ENCODE measurements around the gene SMPDL3B. TPM values are rescaled to one million over a fixed set of nuclear protein-coding genes. Genes with fewer than 3 reads are reported as not detected.

Gene SMPDL3B
- polyA plus RNA-seq, 4 donors = 17.3 to 22.6 (median 19.2) TPM

DNA sequence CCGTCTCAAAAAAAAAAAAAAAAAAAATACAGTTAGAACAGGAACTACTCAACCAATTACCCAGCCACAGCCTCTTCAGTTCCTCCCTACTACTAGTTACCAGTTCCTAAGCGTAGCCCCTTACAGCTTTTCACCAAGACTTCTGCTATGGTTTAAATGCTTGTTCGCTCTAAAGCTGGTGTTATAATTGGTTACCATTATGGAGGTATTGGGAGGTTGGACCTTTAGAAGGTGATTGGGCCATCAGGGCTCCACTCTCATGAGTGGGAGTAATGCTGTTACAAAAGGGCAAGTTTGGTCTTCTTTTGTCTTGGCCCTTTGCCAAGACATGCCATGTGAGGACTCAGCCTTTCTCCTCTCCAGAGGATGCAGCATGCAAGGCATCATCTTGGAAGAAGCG, 3.0 kb upstream of the SMPDL3B start:
- Histone ChIP-seq H3K4me1 (ENCODE audit: control insufficient read depth in 3 of 3, insufficient read depth in 2 of 3, low read depth in 1 of 3, low read length in 2 of 3) (no peaks in the 10 kb centered on the region), H3K27ac (ENCODE audit: low read depth in 1 of 3, low read length in 2 of 3) (no peak overlapping the region), H3K9me3 (ENCODE audit: control insufficient read depth in 2 of 2, insufficient read depth in 1 of 2, low read depth in 1 of 2, low read length in 1 of 2) (no peaks in the 10 kb centered on the region), H3K27me3 (ENCODE audit: control insufficient read depth in 3 of 3, insufficient read depth in 3 of 3, low read length in 3 of 3) (no peaks in the 10 kb centered on the region), H3K36me3 (ENCODE audit: control insufficient read depth in 3 of 3, insufficient read depth in 2 of 3, low read depth in 1 of 3, low read length in 3 of 3) (no peaks in the 10 kb centered on the region), H3K4me3 (ENCODE audit: low read depth in 1 of 3, low read length in 3 of 3) (no peak overlapping the region)
- no peak for FAIRE-seq
- DNase-seq = no peak
- 73 to 94% (median 88%) methylated on average over 3 to 4 of the region's 4 CpGs for WGBS, 3 donors

DNA sequence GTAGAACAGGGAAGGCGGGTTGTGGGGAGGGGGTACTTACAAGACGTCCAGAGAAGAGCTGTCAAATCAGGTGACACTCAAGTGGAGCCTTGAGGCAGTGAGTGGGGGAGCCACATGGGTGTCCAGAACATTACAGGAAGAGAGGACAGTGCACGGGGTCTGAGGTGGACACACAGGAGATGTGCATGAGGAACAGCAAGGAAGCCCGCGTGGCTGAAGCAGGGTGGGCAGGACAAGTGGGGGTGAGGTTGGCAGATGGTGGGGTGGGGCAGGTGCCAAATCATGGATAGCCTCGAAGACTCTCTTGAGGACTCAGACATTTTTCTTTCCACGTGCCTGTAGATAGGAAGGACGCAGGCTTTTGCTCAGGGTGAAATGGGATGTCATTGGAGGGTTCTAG, 921 bp downstream of the SMPDL3B start:
- DNase-seq (peak in 1 of 2 donors; percentile 18), FAIRE-seq (no peak)
- peaks cover 0 to under 1% (median 0%) of the 10 kb centered on the region in 3 donors for H3K36me3 ChIP-seq (ENCODE audit: control insufficient read depth in 3 of 3, insufficient read depth in 2 of 3, low read depth in 1 of 3, low read length in 3 of 3)
- H3K4me1 ChIP-seq (ENCODE audit: control insufficient read depth in 3 of 3, insufficient read depth in 2 of 3, low read depth in 1 of 3, low read length in 2 of 3) = no peaks in the 10 kb centered on the region
- no peaks in the 10 kb centered on the region for H3K9me3 ChIP-seq (ENCODE audit: control insufficient read depth in 2 of 2, insufficient read depth in 1 of 2, low read depth in 1 of 2, low read length in 1 of 2)
- peak overlapping the region in 2 of 3 donors; percentile 37 to 62 for H3K4me3 ChIP-seq (ENCODE audit: low read depth in 1 of 3, low read length in 3 of 3)
- WGBS, 3 donors = 21 to 48% (median 36%) methylated on average over 8 of the region's 8 CpGs
- no peak overlapping the region for H3K27ac ChIP-seq (ENCODE audit: low read depth in 1 of 3, low read length in 2 of 3)
- no peaks in the 10 kb centered on the region for H3K27me3 ChIP-seq (ENCODE audit: control insufficient read depth in 3 of 3, insufficient read depth in 3 of 3, low read length in 3 of 3)

DNA sequence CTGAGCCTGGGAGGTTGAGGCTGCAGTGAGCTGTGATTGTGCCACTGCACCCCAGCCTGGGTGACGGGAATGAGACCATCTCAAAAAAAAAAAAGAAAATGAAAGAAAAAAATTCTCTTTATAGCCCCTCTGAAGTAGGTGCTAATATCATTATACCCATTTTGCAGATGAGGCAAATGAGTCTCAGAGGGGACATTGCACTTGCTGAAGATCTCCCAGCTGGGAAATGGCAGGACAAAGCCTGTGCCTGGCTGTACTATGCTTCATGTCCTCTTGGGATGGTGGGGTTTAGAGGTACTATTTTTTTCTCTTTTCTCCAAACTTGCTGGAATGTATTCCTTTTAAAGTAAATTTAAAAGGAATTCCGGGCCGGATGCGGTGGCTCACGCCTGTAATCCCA, 1.6 kb downstream of the SMPDL3B start:
- 86 to 95% (median 94%) methylated on average over 4 to 5 of the region's 5 CpGs for WGBS, 3 donors
- Histone ChIP-seq H3K9me3 (ENCODE audit: control insufficient read depth in 2 of 2, insufficient read depth in 1 of 2, low read depth in 1 of 2, low read length in 1 of 2) (no peaks in the 10 kb centered on the region), H3K4me1 (ENCODE audit: control insufficient read depth in 3 of 3, insufficient read depth in 2 of 3, low read depth in 1 of 3, low read length in 2 of 3) (no peaks in the 10 kb centered on the region), H3K27me3 (ENCODE audit: control insufficient read depth in 3 of 3, insufficient read depth in 3 of 3, low read length in 3 of 3) (no peaks in the 10 kb centered on the region), H3K27ac (ENCODE audit: low read depth in 1 of 3, low read length in 2 of 3) (no peak overlapping the region), H3K36me3 (ENCODE audit: control insufficient read depth in 3 of 3, insufficient read depth in 2 of 3, low read depth in 1 of 3, low read length in 3 of 3) (peaks cover 0 to 2% (median 0%) of the 10 kb centered on the region in 3 donors), H3K4me3 (ENCODE audit: low read depth in 1 of 3, low read length in 3 of 3) (no peak overlapping the region)
- FAIRE-seq = no peak
- DNase-seq = no peak

DNA sequence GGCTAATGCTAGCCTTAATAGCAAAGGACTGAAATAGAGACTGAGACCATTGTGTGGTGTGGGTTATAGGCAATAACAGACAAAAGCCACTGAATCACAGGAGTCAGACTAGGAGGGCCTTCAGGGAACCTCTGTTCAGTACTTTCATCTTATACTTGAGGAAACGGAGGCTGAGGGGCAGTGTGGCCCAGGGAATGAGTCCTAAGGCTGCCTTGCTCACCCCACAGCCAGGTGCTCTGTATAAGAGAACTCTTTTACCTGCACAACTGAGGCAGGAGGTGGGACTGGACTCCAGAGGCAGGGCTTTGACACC, 2.7 kb downstream of the SMPDL3B start:
- no peak overlapping the region for H3K27ac ChIP-seq (ENCODE audit: low read depth in 1 of 3, low read length in 2 of 3)
- no peaks in the 10 kb centered on the region for H3K4me1 ChIP-seq (ENCODE audit: control insufficient read depth in 3 of 3, insufficient read depth in 2 of 3, low read depth in 1 of 3, low read length in 2 of 3)
- H3K4me3 ChIP-seq (ENCODE audit: low read depth in 1 of 3, low read length in 3 of 3) = no peak overlapping the region
- H3K27me3 ChIP-seq (ENCODE audit: control insufficient read depth in 3 of 3, insufficient read depth in 3 of 3, low read length in 3 of 3) = no peaks in the 10 kb centered on the region
- WGBS, 3 donors = 81 to 90% (median 88%) methylated on average over 1 of the region's 1 CpG
- no peaks in the 10 kb centered on the region for H3K9me3 ChIP-seq (ENCODE audit: control insufficient read depth in 2 of 2, insufficient read depth in 1 of 2, low read depth in 1 of 2, low read length in 1 of 2)
- DNase-seq (no peak), FAIRE-seq (no peak)
- peaks cover 0 to 7% (median 0%) of the 10 kb centered on the region in 3 donors for H3K36me3 ChIP-seq (ENCODE audit: control insufficient read depth in 3 of 3, insufficient read depth in 2 of 3, low read depth in 1 of 3, low read length in 3 of 3)

DNA sequence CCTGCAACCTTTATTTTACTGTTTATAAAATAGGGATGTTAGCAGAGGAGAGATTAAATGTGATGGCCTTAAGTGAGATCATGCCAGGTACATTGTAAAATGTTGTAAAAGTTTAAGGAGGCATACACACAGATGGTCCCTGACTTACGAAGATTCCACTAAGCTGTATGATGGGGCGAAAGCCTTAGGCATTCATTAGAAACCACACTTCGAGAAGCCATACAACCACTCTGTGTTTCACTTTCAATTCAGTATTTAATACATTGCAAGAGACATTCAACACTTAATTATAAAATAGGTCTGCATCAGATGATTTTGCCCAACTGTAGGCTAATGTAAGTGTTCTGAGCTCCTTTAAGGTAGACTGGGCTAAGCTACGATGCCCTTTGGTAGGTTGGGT, 3.7 kb downstream of the SMPDL3B start:
- H3K27me3 ChIP-seq (ENCODE audit: control insufficient read depth in 3 of 3, insufficient read depth in 3 of 3, low read length in 3 of 3) = no peaks in the 10 kb centered on the region
- no peaks in the 10 kb centered on the region for H3K4me1 ChIP-seq (ENCODE audit: control insufficient read depth in 3 of 3, insufficient read depth in 2 of 3, low read depth in 1 of 3, low read length in 2 of 3)
- no peaks in the 10 kb centered on the region for H3K9me3 ChIP-seq (ENCODE audit: control insufficient read depth in 2 of 2, insufficient read depth in 1 of 2, low read depth in 1 of 2, low read length in 1 of 2)
- DNase-seq (no peak), FAIRE-seq (no peak)
- H3K36me3 ChIP-seq (ENCODE audit: control insufficient read depth in 3 of 3, insufficient read depth in 2 of 3, low read depth in 1 of 3, low read length in 3 of 3) = peaks cover 0 to 11% (median 0%) of the 10 kb centered on the region in 3 donors
- whole genome bisulfite sequencing, 3 donors = 67 to 78% (median 71%) methylated on average over 4 of the region's 4 CpGs
- no peak overlapping the region for H3K27ac ChIP-seq (ENCODE audit: low read depth in 1 of 3, low read length in 2 of 3)
- H3K4me3 ChIP-seq (ENCODE audit: low read depth in 1 of 3, low read length in 3 of 3) = no peak overlapping the region

DNA sequence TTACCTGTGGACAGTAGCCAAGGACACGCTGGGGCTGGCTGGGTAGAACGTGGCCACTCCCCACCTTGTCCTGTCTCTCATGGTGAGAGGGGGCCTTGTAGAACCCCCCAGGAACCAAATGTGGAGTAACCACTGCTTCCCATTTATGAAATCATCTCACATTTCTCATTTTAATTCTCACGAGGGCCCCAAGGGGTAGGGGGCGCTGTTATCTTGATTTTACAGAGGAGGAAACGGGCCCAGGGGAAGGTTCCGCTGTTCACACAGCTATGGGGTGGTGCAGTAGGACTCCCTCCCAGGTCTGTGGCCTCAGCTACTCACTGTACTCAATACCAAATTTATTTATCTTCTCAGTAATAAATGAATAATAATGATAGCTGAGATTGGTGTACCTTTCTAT, 5.5 kb downstream of the SMPDL3B start:
- H3K27me3 ChIP-seq (ENCODE audit: control insufficient read depth in 3 of 3, insufficient read depth in 3 of 3, low read length in 3 of 3) = no peaks in the 10 kb centered on the region
- H3K36me3 ChIP-seq (ENCODE audit: control insufficient read depth in 3 of 3, insufficient read depth in 2 of 3, low read depth in 1 of 3, low read length in 3 of 3) = peaks cover 0 to 20% (median 0%) of the 10 kb centered on the region in 3 donors
- no peak overlapping the region for H3K4me3 ChIP-seq (ENCODE audit: low read depth in 1 of 3, low read length in 3 of 3)
- 37 to 47% (median 43%) methylated on average over 6 of the region's 6 CpGs for WGBS, 3 donors
- DNase-seq = peak in 1 of 2 donors; percentile 37
- H3K27ac ChIP-seq (ENCODE audit: low read depth in 1 of 3, low read length in 2 of 3) = no peak overlapping the region
- H3K4me1 ChIP-seq (ENCODE audit: control insufficient read depth in 3 of 3, insufficient read depth in 2 of 3, low read depth in 1 of 3, low read length in 2 of 3) = no peaks in the 10 kb centered on the region
- H3K9me3 ChIP-seq (ENCODE audit: control insufficient read depth in 2 of 2, insufficient read depth in 1 of 2, low read depth in 1 of 2, low read length in 1 of 2) = no peaks in the 10 kb centered on the region
- no peak for FAIRE-seq

DNA sequence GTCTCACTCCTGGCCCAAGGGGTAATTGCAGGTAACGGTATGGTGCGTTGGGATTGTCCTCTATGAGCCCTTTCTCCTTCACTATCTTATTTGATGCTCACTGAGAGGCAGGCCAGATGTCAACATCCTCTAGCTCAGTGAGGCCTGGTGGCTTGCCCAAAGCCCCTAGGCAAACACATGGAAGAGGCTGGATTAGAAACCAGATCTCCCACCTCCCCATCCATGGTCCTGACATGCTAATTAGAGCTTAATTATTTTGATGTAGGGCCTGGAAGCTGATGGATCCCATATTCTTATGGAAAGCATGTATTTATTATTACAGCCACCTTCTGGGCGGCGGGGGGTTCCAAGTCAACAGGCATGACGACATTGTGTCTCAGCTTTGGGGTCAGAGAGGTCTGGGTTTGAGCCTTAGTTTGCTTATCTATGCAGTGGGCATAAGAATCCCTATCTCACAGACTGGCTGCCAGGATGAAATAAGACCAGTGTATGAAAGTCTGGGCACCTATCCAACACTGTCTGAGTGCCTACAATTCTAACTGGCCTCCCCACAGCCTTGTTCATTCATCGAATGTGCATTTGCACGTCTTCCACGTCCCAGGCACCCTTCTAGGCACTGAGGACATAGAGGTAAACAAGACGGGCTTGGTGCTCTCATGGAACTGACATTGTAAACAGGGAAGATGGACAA, 6.2 kb downstream of the SMPDL3B start:
- H3K9me3 ChIP-seq (ENCODE audit: control insufficient read depth in 2 of 2, insufficient read depth in 1 of 2, low read depth in 1 of 2, low read length in 1 of 2) = no peaks in the 10 kb centered on the region
- no peaks in the 10 kb centered on the region for H3K27me3 ChIP-seq (ENCODE audit: control insufficient read depth in 3 of 3, insufficient read depth in 3 of 3, low read length in 3 of 3)
- FAIRE-seq (no peak), DNase-seq (no peak)
- no peak overlapping the region for H3K27ac ChIP-seq (ENCODE audit: low read depth in 1 of 3, low read length in 2 of 3)
- 87 to 90% (median 88%) methylated on average over 9 of the region's 9 CpGs for WGBS, 3 donors
- no peak overlapping the region for H3K4me3 ChIP-seq (ENCODE audit: low read depth in 1 of 3, low read length in 3 of 3)
- H3K36me3 ChIP-seq (ENCODE audit: control insufficient read depth in 3 of 3, insufficient read depth in 2 of 3, low read depth in 1 of 3, low read length in 3 of 3) = peaks cover 0 to 24% (median 0%) of the 10 kb centered on the region in 3 donors
- H3K4me1 ChIP-seq (ENCODE audit: control insufficient read depth in 3 of 3, insufficient read depth in 2 of 3, low read depth in 1 of 3, low read length in 2 of 3) = no peaks in the 10 kb centered on the region

DNA sequence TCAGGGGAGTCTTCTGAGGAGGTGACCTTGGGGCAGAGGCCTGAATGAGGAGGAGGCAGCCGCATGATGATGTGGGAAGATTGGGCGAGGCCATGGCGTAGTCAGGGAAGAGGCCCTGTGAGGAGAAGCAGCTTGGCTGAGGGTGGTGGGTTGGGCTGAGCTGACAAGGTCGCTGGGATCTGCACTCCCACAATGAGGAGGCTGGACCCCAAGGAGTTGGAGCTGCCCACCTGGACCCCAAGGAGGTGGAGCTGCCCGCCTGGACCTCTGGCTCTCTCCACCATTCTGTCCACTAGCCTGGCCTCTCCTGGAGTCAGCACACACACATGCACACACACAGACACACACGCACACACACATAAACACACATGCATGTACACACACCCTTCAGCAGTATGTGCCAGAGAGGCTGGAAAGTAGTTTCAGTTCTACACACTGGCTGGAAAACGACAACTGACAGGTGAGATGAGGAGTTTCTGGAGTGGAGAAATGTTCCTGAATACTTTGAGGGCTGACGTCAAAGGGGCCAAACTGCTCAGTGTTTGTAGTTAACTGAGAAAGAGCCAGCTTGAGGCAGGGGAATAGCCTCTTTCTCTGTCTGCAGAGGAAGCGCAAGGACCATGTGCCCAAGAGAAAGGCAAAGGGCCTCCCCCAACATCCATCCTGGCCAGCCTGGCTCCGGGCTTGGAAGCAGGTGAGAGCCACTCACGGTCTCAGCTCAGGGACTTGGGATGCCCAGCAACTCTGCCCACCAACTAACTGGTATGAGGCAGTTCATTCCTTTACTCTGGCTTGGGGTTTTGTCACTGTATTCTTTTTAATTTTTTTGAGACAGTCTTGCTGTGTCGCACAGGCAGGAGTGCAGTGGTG, 7.1 kb downstream of the SMPDL3B start:
- Histone ChIP-seq H3K27me3 (ENCODE audit: control insufficient read depth in 3 of 3, insufficient read depth in 3 of 3, low read length in 3 of 3) (no peaks in the 10 kb centered on the region), H3K4me1 (ENCODE audit: control insufficient read depth in 3 of 3, insufficient read depth in 2 of 3, low read depth in 1 of 3, low read length in 2 of 3) (no peaks in the 10 kb centered on the region), H3K27ac (ENCODE audit: low read depth in 1 of 3, low read length in 2 of 3) (no peak overlapping the region), H3K4me3 (ENCODE audit: low read depth in 1 of 3, low read length in 3 of 3) (no peak overlapping the region), H3K9me3 (ENCODE audit: control insufficient read depth in 2 of 2, insufficient read depth in 1 of 2, low read depth in 1 of 2, low read length in 1 of 2) (no peaks in the 10 kb centered on the region), H3K36me3 (ENCODE audit: control insufficient read depth in 3 of 3, insufficient read depth in 2 of 3, low read depth in 1 of 3, low read length in 3 of 3) (peaks cover 0 to 30% (median 0%) of the 10 kb centered on the region in 3 donors)
- 80 to 87% (median 86%) methylated on average over 12 of the region's 12 CpGs for WGBS, 3 donors
- no peak for FAIRE-seq
- no peak for DNase-seq

Data from small intestine (tissue), 7 donors.